ENCODE results near the gene LYRM2.

- TF ChIP-seq POLR2A (IDR thresholded peaks at IDR 0.05) (no peak), CTCF (IDR thresholded peaks at IDR 0.05) (no peak)
Observed at GRCh38 chr6:89682991-89683390, 44.4 kb upstream of the LYRM2 start.

All from tibial nerve (tissue), 3 donors.